ENCODE data around the gene EVA1A.

EVA1A gene

DNA sequence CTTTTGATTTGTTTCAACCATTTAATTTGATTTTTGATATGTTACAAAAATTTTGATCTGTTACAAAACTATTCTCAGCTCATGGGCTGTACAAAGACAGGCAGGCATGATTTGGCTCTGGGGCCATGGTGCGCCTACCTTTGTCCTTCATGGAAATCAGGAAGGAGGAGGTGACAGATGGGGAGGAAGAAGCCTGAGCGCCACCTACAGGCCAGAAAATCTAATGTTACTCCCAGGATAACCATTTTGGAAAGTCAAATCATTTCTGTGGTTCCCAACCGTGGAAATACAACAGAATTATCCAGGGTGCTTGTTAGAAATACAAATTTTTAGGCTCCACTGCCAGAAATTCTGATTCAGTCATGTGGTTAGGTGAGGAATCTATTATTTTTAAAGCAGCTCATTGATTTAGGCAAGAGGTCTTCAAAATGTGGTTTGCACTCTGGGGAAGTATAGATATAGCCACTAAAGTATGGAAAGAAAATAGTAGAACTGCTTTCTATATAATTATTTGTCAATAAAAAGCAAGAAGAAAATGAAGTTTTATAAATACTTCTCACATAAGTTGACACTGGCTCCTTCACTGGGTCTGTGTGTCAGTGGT is 93.9 kb downstream of the EVA1A start:
- H3K4me3 ChIP-seq (ENCODE audit: low read length): no peak overlapping the region
- TF ChIP-seq, protein P1, sequence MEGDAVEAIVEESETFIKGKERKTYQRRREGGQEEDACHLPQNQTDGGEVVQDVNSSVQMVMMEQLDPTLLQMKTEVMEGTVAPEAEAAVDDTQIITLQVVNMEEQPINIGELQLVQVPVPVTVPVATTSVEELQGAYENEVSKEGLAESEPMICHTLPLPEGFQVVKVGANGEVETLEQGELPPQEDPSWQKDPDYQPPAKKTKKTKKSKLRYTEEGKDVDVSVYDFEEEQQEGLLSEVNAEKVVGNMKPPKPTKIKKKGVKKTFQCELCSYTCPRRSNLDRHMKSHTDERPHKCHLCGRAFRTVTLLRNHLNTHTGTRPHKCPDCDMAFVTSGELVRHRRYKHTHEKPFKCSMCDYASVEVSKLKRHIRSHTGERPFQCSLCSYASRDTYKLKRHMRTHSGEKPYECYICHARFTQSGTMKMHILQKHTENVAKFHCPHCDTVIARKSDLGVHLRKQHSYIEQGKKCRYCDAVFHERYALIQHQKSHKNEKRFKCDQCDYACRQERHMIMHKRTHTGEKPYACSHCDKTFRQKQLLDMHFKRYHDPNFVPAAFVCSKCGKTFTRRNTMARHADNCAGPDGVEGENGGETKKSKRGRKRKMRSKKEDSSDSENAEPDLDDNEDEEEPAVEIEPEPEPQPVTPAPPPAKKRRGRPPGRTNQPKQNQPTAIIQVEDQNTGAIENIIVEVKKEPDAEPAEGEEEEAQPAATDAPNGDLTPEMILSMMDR (conservative IDR thresholded peaks at IDR 0.05; ENCODE audit: low read length): peak; percentile 55
- peak; percentile 24 for DNase-seq (ENCODE audit: low read depth)

DNA sequence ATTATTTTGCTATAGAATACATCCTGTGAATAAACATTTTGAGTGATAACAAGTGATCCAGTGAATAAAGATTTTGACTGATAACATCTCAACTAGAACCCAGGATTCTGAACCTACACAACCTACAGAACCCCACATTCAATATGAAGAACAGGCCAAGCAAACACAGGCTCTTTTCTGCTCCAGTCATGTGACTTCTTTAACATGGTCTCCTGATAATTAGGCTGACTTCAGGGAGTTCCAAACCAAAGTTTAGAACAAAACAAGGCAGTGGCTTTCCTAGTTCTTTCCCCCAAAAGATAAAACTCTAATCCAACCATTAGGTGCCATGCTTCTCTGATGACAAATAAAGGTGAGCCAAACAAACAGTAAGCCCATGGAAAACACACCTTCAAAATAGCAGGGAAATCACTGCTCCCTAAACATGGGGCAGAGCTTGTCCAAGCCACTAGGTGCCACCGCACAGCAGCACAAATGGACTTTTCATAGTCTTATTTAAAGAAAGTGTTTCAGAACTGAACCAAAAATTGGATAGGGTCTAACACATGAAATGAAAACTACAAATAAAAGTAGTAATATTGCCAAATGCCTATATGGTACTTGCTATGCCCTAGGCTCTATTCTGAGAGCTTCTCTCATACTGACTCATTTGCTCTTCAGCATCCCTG is 95.3 kb downstream of the EVA1A start:
- no peak overlapping the region for H3K4me3 ChIP-seq (ENCODE audit: low read length)
- TF ChIP-seq, protein P1 (conservative IDR thresholded peaks at IDR 0.05; ENCODE audit: low read length): peak; percentile 77
- DNase-seq (ENCODE audit: low read depth): peak; percentile 53

DNA sequence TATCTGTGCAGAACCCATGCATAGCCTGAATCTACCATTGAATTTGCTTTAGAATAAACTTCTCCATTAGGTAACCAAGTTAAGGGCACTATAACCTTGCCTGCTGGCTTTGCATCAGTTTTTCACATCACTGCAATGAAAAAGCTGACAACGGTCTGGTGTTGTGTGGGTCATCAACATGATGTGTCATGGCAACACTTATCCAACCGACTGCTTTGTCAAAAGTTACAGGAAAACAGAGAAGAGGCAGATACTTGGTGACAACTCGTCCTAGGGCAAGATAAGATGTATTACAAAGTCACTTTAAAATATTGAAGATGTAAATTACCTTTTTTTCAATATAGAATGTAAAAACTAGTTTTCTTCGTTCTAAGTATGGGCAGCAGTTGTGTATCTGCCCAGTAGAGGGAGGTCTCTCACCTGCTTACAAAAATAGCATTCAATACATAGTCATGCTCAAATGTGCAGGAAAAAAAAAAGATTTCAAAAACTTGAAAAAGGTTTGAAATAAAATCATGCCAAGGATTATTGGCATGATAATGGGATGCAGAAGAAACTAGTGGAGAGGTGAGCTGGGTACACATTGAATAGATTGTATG is 96.3 kb downstream of the EVA1A start:
- DNase-seq (ENCODE audit: low read depth): peak; percentile 46
- TF ChIP-seq, protein P1 (conservative IDR thresholded peaks at IDR 0.05; ENCODE audit: low read length): peak; percentile 89
- no peak overlapping the region for H3K4me3 ChIP-seq (ENCODE audit: low read length)

DNA sequence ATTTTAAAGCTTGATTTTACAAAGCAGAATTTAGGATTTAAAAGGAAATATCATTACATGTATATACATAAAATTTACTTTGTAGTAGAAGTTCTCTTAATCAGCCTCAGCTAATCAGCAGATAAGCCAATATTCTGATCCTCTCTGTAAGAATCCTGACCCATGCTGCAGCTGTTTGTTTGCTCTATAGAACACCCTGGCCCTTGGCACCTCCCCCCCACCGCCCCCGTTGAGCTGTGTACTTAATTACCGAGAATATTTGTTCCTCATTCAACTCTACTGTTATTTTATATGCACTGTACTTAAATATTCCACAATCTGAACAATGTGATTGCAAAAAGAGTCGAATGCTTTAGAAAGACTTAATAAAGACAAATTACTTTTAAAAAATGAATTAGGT is 98.0 kb downstream of the EVA1A start:
- no peak for DNase-seq (ENCODE audit: low read depth)
- no peak overlapping the region for H3K4me3 ChIP-seq (ENCODE audit: low read length)
- TF ChIP-seq, protein P1 (conservative IDR thresholded peaks at IDR 0.05; ENCODE audit: low read length): no peak

DNA sequence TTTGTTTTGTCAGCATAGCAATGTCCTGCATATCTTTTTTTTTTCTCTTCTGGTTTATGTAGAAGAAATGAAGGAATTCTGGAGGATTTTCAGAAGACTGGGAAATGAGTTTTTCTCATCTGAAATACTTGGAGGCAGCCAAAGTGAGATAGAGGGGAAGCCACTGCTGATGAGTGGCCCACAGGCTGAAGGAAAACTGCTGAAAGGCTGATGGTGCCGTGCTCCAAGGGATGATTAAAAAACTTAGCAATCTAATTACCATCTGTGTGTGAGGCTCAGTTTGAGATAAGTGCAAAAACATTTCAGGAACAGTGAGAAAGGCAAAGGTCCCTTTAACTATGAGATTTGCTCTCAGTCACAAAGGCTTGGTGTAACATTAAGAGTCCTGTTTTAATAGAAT is 98.5 kb downstream of the EVA1A start:
- DNase-seq (ENCODE audit: low read depth): no peak
- no peak overlapping the region for H3K4me3 ChIP-seq (ENCODE audit: low read length)
- TF ChIP-seq, protein P1 (conservative IDR thresholded peaks at IDR 0.05; ENCODE audit: low read length): no peak

DNA sequence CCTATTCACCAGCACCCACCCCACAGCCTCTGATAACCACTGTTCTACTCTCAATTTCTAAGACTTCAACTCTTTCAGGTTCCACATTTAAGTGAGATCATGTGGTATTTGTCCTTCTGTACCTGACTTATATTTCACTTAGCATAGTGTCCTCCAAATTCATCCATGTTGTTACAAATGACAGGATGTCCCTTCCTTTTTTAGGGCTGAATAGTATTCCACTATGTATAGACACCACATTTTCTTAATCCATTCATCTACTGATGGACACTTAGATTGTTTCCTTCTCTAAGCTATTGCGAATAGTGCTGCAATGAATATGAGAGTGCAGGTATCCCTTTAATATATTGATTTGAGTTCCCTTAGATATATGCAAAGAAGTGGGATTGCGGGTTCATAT is 100.1 kb downstream of the EVA1A start:
- H3K4me3 ChIP-seq (ENCODE audit: low read length): no peak overlapping the region
- TF ChIP-seq, protein P1 (conservative IDR thresholded peaks at IDR 0.05; ENCODE audit: low read length): no peak
- no peak for DNase-seq (ENCODE audit: low read depth)
